ENCODE data around the gene OR13D1.
"Not testable (repeated sequence)": the region's sequence is repeated elsewhere in the genome, so short reads cannot be mapped to it uniquely, and the experiment has no call there.

Gene OR13D1, protein sequence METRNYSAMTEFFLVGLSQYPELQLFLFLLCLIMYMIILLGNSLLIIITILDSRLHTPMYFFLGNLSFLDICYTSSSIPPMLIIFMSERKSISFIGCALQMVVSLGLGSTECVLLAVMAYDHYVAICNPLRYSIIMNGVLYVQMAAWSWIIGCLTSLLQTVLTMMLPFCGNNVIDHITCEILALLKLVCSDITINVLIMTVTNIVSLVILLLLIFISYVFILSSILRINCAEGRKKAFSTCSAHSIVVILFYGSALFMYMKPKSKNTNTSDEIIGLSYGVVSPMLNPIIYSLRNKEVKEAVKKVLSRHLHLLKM

DNA sequence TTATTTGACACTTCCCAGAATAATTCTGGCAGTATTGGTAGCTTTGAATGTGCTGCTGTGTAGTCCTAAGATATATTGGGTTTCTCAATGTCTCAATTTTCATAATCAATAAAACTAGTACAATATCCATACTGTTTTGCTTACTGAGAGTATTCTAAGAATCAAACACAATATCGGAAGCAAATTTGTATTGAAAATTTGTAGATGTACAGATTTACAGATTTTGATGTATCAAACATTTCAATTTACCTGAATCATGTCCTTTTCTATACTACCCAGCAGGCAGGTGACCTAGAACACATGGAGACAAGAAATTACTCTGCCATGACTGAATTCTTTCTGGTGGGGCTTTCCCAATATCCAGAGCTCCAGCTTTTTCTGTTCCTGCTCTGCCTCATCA, at the start of gene OR13D1:
OR13D1 (plus strand) TSS at position 301 of the 400 bp plus-strand sequence; CDS start at position 301, 0 bp downstream.
- no peak for DNase-seq

GRCh38 chr9:104658496-104659195, 35.7 kb upstream of the OR13D1 start:
- DNase-seq = no peak

DNA sequence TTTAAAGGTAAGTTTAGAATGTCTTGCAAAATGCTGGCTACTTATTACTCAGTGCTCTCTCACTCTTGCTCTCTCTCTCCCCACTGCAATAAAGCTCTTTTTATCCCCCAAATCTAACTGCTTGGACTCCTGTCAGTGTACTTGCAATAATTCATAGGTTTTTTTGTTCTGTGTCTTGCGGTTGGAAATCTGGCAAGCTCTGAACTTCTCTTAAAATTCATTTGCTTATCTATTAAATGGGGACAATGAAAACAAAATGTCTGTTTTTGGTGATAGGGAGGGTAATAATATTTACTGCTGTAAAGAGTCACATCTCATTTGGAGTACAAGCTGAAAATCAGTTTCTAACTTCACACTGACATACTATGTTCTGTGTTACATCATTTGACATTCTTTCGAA, 18.7 kb upstream of the OR13D1 start:
- no peak for DNase-seq

GRCh38 chr9:104682642-104683041, 11.7 kb upstream of the OR13D1 start:
- DNase-seq = peak; percentile 52

- DNase-seq = no peak
These were observed 8.2 kb upstream of the OR13D1 start for GRCh38 chr9:104686081-104686480.

- no peak for DNase-seq
These were observed 6.0 kb downstream of the OR13D1 start for GRCh38 chr9:104700306-104700705.

- not testable (repeated sequence) for DNase-seq
These were observed 14.4 kb downstream of the OR13D1 start for GRCh38 chr9:104708737-104709136.

DNA sequence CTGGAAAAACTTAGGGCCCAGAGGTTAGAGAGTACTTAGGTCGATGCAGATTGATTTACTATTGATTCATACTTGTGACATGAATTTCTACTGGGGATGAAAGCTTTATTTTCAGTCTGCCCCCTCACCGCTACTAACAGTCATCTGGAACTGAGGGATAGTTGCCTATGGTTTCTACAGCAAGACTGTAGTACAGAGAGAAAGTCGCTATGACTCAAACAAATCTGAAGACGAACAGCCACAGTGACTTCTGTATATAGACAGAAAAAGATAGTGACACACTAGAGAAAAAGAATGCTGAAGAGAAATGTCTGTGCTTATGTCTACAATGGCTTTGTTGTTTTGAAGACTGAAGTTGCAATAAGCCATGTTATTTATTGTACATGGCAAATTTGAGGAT, 17.3 kb downstream of the OR13D1 start:
- DNase-seq = no peak

- DNase-seq = no peak
These were observed 30.7 kb downstream of the OR13D1 start for GRCh38 chr9:104725014-104725413.

- DNase-seq = no peak
These were observed 44.1 kb downstream of the OR13D1 start for GRCh38 chr9:104738452-104738851.

DNA sequence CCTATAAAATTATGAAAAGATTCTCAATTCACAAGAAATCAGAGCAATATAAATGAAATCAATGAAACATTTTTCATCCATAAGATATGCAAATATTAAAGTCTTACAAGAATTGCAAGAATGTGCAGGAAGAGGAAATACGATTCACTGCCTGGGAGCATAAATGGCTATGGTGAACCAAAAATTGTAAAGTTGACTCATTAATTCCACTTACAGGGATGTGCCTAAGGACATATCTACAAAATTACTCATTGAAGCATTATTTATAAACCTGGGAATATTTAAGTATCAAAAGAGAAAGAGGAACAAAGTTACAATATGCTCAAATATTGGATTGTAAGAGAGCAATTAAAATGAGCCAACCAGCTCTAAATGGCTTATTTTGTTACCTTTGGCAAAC, 46.3 kb downstream of the OR13D1 start:
- DNase-seq = peak; percentile 13

GRCh38 chr9:104743376-104743985, 49.2 kb downstream of the OR13D1 start:
- peak; percentile 66 for DNase-seq

All from inflammatory macrophage treated with lipopolysaccharide for 4 hours (primary cell).